Retinal pigment epithelial cell (primary cell): ENCODE measurements around the gene URB1.

Experiments used
- DNase-seq: peaks from one replicate; pipeline ENCODE4 v3.0.0-alpha.2; 2010; ENCODE audit warnings: low read depth
- H3K4me3 ChIP-seq: 2 replicates; pipeline ENCODE4 v1.5.1; 2011; ENCODE audit warnings: mild to moderate bottlenecking, low read length, control low read depth, moderate library complexity
- CTCF ChIP-seq: conservative IDR thresholded peaks from 2 replicates; pipeline ENCODE4 v1.5.1; 2011; ENCODE audit warnings: low read depth, low read length, control low read depth, inconsistent platforms

The URB1 gene

DNA sequence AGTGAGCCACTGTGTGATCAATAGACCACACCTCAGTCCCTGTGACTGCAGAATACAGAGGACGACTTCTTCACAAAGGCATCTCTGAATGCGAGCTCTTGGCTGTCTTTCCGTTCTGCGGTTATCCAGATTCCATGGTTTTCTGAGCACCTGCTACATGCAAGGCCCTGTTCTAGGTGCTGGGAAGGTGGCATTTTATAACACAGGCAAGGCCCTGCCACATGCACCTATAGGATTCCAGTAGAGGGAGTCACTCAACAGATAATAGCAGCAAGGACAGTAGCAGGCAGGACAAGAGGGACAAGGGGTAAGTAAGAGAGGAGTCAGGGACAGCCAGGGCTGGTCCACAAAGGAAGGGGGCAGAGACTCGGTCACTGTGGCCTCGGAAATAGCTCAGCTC, 9.0 kb downstream of the URB1 start:
- no peak for TF ChIP-seq CTCF
- no peak overlapping the region for H3K4me3 ChIP-seq

DNA sequence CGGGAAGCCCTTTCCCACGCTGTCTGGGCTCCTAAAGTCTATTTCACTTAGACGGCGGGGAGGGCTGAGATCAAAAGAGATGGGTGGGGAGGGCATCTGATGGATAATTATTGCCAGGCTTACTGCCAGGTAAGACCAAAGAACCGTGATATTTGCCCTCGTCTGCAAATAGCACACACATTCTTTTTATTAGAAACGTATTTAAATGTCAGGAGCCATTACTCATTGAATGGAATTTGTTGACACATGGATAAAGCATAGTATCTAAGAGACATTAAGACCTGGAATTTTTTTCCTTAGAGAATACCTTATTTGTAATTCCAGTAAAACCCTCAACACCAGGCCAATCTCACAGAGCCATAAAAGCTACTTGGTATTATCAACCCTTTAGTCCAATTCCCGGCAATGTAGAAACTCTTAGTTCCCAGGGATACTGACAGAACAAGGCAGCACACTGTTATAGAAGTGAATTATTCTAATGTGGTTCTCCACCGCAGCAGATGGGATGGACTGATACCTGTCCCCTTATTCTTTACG, 10.6 kb downstream of the URB1 start:
- H3K4me3 ChIP-seq: no peak overlapping the region
- DNase-seq: peak; percentile 61
- TF ChIP-seq CTCF: no peak

More for the DNA sequence above, 9.0 kb downstream of the URB1 start:
- no peak for DNase-seq

DNA sequence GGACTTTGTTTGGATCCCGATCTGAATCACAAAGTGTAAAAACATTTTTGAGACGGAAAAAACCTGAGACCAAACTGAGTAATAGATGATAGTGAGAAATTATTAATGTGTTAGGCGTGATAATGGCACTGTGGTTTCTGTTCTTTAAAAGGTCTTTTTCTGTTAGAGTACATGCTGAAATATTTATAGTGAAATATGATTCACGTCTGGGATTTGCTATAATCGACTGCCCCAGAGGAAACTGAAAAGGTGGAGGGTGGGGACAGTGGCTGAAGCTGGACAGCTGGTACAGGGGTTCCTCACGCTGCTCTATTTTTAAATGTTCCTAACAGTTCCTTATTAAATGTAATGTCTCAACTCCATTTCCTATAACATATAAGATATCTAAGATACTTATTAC, 11.2 kb downstream of the URB1 start:
- no peak overlapping the region for H3K4me3 ChIP-seq
- no peak for DNase-seq

GRCh38 chr21:32380940-32381339, 11.9 kb downstream of the URB1 start:
- no peak for DNase-seq
- no peak for TF ChIP-seq CTCF
- no peak overlapping the region for H3K4me3 ChIP-seq

More for the DNA sequence above, 11.2 kb downstream of the URB1 start:
- TF ChIP-seq CTCF: no peak

DNA sequence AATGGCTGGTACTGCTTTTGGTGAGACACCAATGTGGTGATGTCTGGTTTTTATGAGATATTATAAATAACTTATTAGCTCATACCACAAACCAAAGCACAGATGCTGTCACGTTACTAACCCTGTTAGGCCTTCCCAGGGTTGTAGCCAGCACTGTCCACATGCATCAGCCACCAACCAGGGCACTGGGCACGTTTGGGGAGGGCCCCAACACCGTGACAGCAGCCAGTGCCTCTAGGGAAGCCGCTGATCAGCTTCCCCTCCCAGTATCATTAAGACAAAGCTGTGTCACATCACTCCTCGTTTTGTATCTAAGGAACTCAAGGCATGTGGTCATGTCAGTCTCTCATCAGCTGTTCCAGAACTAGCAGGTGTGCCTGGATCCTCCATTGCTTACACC, 13.9 kb downstream of the URB1 start:
- TF ChIP-seq CTCF: no peak
- DNase-seq: no peak

GRCh38 chr21:32377991-32378390, 14.8 kb downstream of the URB1 start:
- H3K4me3 ChIP-seq: no peak overlapping the region
- TF ChIP-seq CTCF: no peak
- no peak for DNase-seq

More for the DNA sequence above, 13.9 kb downstream of the URB1 start:
- no peak overlapping the region for H3K4me3 ChIP-seq

- H3K4me3 ChIP-seq: no peak overlapping the region
- no peak for TF ChIP-seq CTCF
- no peak for DNase-seq
Measured at GRCh38 chr21:32377506-32377905, 15.3 kb downstream of the URB1 start.
